NCI-H2107 treated with DMSO at 0.1 percent for 48 hours (cell line): ENCODE results near the gene TRPM7.
"Not testable (repeated sequence)": the region's sequence is repeated elsewhere in the genome, so short reads cannot be mapped to it uniquely, and the experiment has no call there.

Experiments
- DNase-seq: peaks from one replicate; lab custom pipeline; 2025; ENCODE audit not compliant: unreplicated experiment; lab: John Stamatoyannopoulos, UW

Gene TRPM7

DNA sequence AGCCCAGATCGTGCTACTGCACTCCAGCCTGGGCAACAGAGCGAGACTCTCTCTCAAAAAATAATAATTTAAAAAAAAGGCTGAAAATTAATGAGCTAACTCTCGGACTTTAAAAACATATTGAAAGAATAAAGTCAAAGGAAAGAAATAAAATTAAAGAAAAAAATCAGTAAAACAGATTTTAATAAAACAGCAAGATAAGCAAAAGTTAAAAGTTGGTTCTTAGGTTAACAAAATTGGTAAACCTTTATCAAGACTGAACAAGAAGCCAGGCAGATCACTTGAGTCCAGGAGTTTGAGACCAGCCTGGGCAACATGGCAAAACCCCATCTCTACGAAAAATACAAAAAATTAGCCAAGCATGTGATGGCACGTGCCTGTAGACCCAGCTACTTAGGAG is 20.7 kb downstream of the TRPM7 start:
- DNase-seq = no peak

DNA sequence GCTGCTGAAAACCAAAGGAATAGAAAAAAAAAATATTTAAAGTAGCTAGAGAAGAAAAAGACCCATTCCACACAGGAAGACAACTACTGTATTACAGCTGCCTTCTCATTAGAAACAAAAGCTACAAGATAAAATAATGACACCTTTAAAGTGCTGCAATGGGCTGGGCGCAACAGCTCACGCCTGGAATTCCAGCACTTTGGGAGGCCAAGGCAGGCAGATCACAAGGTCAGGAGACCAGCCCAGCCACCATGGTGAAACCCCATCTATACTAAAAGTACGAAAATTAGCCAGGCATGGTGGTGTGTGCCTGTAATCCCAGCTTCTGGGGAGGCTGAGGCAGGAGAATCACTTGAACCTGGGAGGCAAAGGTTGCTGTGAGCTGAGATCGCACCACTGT is 31.0 kb downstream of the TRPM7 start:
- no peak for DNase-seq

- DNase-seq = no peak
Observed at GRCh38 chr15:50653156-50653743, 33.3 kb downstream of the TRPM7 start.

DNA sequence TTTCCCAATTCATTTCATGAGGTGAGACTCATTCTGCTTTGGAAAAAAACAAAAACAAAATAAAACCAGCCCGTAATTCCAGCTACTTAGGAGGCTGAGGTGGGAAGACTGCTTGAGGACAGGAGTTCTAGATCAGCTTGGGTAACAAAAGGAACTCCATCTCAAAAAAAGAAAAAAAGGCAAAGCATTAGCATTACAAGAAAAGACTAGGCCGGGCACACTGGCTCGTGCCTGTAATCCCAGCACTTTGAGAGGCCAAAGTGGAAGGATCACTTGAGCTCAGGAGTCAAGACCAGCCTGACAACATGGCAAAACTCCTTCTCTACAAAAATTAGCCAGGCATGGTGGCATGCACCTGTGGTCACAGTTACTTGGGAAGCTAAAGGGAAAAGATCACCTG is 33.9 kb downstream of the TRPM7 start:
- DNase-seq = no peak

GRCh38 chr15:50641318-50641717 is 45.3 kb downstream of the TRPM7 start:
- DNase-seq = no peak

GRCh38 chr15:50636146-50636545 is 50.5 kb downstream of the TRPM7 start:
- DNase-seq = no peak

DNA sequence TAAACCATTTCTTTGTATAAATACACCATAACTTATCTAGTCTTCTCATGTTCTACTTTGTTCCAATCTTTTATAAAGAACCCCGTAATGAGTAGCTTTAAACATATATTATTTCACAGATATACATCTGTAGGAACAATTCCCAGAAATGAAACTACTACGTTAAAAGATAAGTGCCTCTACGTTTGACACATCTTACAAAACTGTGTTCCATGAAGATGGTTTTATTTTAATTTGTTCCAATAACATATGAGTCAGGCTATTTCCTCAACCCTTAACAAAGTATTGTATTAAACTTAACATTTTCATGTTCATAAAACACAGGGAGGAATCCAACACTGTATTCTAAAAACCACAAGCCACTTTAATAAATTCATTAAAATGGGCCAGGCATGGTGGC is 52.9 kb downstream of the TRPM7 start:
- DNase-seq = no peak

DNA sequence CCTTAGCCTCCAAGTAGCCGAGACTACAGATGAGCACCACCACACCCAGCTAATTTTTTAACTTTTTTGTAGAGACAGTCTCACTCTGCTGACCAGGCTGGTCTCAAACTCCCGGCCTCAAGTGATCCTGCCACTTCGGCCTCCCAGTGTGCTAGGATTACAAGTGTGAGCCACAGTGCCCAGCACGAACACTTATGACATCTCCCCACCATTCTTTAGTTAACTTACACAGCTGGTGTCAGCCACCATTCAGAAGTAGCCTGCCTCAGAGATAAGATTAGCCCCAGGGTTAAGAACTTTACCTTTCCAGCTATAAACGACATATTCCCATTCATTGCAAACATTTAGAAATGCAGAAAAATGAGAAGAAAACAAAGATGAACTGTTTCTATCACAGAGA is 58.2 kb downstream of the TRPM7 start:
- DNase-seq = no peak

- no peak for DNase-seq
Observed at GRCh38 chr15:50627351-50628055, 59.1 kb downstream of the TRPM7 start.

- no peak for DNase-seq
Observed at GRCh38 chr15:50624616-50625168, 61.9 kb downstream of the TRPM7 start.

- DNase-seq = not testable (repeated sequence)
Observed at GRCh38 chr15:50622361-50622943, 64.1 kb downstream of the TRPM7 start.

DNA sequence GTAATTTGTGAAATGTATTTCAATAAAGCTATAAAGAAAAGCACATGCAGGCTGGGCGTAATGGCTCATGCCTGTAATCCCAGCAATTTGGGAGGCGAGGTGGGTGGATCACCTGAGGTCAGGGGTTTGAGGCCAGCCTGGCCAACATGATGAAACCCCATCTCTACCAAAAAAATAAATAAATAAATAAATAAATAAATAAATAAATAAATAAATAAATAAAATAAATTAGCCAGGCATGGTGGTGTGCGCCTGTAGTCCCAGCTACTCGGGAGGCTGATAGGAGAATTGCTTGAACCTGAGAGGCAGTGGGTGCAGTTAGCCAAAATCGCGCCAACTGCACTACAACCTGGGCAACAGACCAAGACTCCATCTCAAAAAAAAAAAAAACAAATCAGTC is 69.6 kb downstream of the TRPM7 start:
- not testable (repeated sequence) for DNase-seq

- DNase-seq = not testable (repeated sequence)
Observed at GRCh38 chr15:50616554-50616953, 70.0 kb downstream of the TRPM7 start.

DNA sequence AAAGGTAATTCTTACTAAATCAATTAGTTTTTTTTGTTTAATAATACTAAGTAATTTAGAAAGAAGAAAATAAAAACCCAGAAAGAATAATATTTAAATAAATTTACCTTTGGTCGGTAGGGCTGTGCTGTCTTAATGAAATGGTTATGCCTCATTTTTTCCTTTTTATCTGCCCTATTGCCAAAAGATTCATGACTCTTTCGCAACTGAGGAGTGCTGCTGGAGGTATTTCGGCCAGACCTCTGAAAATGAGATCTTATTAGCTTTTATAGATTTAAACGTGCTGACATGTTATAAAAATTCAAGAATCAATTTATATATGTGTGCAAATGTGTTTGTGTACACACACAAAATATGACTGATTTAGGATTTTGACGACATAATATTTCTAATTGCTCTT is 73.0 kb downstream of the TRPM7 start:
- DNase-seq = no peak

DNA sequence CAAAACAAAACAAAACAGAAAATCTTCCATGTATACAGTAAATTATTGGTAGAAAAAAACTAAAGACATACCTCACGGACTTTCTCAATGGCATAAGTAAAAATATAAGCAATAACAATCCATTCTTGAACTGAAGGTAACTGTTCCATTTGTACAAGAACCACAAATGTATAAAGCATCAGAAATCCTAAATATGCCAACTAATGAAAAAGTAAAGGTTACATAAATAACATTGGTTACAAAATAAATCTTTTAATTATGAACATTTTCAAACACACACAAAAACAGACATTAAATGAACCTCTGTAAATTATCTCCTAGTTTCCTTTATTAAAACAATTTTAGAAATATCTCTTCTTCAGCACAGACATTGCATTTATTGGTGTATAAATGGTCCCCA is 79.5 kb downstream of the TRPM7 start:
- DNase-seq = no peak

- no peak for DNase-seq
Observed at GRCh38 chr15:50605462-50605861, 81.1 kb downstream of the TRPM7 start.

GRCh38 chr15:50602028-50602427 is 84.6 kb downstream of the TRPM7 start:
- not testable (repeated sequence) for DNase-seq

DNA sequence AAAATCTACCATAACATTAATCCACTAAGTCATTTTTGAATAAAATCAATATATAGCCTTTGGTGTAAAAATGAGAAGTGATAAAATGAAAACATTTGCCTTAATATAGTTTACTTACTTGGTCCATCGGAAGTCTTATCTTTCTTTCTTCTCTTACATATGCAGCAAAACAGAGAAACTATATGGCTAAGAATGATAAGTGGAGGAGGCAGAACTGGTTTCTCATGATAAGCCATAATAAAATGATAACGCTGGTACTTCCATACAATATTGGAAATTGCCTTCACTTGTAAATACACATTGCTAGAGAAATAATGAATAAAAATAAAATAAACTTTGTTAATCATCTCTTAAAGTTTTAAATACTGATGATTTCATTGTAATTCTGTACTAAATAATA is 92.3 kb downstream of the TRPM7 start:
- DNase-seq = no peak

DNA sequence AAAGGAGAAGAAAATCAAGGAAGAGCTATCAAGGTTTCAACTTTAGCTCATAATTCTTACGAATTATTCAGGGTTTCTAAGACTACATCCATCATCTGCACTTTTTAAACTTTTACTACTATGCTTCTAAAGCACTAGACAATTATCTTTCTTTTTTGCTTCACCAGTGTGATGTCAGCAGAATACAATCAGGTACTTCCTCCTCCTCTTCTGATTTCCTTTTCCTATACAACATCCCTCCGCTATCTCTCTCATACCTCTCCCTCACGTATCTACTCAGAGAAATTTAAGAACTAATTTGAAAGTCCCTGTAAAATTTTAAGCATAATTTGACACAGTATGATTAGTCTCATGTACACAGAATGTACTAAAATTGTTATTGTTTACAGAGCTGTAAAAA is 92.8 kb downstream of the TRPM7 start:
- DNase-seq = no peak

GRCh38 chr15:50590288-50590687 is 96.3 kb downstream of the TRPM7 start:
- DNase-seq = no peak

DNA sequence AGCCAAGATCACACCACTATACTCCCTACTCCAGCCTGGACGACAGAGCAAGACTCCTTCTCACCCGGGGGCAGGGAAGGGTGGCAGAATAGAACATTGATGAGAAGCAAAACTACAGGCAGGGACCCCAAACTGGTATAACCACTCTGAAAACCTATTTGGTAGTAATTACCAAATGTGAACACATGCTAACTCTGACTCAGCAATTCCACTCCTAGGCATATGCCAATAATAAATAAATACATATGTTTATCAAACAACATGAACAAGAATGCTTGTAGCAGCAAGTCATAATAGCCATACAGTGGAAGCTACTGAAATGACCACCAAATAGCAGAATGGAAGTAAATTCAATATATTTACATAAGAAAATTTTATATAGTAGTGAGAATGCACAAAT is 109.1 kb downstream of the TRPM7 start:
- no peak for DNase-seq

DNA sequence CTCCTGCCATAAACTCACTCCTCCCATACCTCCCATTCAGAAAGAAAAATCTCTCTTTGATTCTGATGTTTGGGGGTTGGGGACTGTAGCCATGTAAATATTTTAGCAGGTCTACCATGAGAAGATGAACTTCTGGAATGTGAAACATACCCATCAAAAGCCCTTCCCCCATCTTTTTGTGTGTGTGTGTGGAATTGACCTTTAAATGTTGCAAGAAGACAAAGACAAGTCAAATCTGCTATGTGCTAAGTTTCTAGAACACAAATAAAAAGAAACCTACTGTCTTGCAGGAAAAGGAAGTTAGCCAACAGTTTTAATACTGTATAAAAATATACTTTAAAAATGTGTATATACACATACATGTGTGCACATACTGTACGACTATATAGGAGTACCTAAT is 110.4 kb downstream of the TRPM7 start:
- no peak for DNase-seq
